ENCODE results near the gene HUS1.
A peak's percentile ranks its signal among the peaks of the same experiment; 100 is the strongest.

- TF ChIP-seq, protein P1, sequence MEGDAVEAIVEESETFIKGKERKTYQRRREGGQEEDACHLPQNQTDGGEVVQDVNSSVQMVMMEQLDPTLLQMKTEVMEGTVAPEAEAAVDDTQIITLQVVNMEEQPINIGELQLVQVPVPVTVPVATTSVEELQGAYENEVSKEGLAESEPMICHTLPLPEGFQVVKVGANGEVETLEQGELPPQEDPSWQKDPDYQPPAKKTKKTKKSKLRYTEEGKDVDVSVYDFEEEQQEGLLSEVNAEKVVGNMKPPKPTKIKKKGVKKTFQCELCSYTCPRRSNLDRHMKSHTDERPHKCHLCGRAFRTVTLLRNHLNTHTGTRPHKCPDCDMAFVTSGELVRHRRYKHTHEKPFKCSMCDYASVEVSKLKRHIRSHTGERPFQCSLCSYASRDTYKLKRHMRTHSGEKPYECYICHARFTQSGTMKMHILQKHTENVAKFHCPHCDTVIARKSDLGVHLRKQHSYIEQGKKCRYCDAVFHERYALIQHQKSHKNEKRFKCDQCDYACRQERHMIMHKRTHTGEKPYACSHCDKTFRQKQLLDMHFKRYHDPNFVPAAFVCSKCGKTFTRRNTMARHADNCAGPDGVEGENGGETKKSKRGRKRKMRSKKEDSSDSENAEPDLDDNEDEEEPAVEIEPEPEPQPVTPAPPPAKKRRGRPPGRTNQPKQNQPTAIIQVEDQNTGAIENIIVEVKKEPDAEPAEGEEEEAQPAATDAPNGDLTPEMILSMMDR (IDR thresholded peaks at IDR 0.05; ENCODE audit: poor library complexity), result peak; percentile 85
- TF ChIP-seq EZH2phosphoT487 (IDR thresholded peaks at IDR 0.05; ENCODE audit: low read depth, severe bottlenecking, unreplicated experiment) (no peak), EZH2 (IDR thresholded peaks at IDR 0.05; ENCODE audit: borderline replicate concordance) (no peak)
Observed at GRCh38 chr7:47968847-47969774, 10.3 kb downstream of the HUS1 start.

All from hepatocyte (in vitro differentiated cells).